Activated CD4-positive, alpha-beta T cell treated with anti-CD3 and anti-CD28 coated beads, Interleukin-10, Interleukin-2, amounts not matched to agents 100 ng/mL and 50 ng/mL, durations not matched to agents 16 hours and 8 hours (primary cell): ENCODE data around the gene GRM4.

Source experiments
- DNase-seq: peaks from one replicate; pipeline ENCODE4 v3.0.0-alpha.2; 2020

The GRM4 gene

GRCh38 chr6:34142061-34142998 is 3.6 kb downstream of the GRM4 start:
- DNase-seq: peak; percentile 9

GRCh38 chr6:34140075-34140474 is 5.8 kb downstream of the GRM4 start:
- DNase-seq: no peak

DNA sequence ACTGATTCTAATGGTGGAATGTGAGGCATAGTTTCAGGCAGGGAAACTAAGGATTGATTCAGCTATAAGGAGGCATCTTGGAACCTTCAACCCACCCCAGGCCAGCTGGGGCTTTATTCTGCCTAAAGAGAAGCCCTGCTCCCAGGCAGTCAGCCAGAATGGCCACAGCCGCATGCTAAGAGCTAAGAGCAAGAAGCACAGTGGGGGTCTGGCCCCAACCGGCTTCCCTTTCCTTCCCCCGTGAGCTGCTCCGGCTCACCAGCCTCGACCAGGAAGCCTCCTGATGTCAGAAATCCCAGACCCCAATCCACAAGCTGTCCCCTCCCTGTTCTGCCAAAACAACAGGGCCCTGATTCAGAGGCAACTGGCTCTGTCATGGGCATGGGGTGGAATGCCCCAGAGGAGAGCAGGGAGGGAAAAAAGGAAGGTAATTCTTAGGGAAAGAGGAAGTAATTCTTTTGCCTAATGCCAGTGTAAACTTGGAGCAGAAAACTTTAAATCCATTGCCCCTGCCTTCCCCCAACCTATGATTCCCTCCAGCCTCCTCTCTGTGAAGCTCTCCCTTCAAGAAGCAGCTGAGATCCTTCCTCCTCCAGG is 6.9 kb downstream of the GRM4 start:
- DNase-seq: no peak

DNA sequence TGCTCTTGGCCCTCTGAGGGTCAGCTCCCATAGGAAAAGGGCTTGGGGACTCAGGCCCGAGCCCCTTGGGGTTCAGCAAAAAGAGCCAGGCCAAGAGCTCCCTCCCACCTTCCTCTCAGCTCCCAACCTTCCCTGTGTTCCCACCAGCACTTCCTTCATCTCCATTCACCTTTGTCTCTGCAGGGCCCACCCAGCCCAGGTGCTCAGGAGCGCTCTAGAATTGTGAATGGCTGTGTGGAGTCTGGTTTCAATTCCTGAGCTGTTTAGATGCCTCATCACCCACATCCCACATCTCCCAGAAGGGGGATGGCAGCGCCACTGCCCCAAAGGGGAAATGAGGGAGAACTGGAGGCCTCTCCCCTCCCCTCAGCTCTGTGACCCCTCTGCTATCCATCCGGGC is 7.7 kb downstream of the GRM4 start:
- DNase-seq: no peak

DNA sequence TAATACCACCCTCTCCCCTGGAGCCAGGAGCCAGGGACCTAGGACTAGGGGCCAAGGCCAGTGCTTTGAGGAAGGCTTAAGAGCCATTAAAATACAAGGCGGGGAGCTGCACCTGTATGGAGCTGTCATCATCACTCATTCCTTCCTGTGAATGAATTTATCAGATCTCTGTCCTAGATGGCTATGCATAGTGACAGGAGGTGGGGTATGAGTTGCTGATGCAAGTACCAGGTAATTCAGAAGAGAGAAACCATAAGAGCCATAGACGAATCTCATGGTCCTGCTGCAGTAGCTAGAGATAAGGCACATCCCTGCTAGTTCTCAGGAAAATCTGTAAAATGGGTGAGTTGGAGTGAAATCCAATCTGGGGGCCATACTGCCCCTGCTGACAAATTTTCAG is 10.3 kb downstream of the GRM4 start:
- DNase-seq: no peak

DNA sequence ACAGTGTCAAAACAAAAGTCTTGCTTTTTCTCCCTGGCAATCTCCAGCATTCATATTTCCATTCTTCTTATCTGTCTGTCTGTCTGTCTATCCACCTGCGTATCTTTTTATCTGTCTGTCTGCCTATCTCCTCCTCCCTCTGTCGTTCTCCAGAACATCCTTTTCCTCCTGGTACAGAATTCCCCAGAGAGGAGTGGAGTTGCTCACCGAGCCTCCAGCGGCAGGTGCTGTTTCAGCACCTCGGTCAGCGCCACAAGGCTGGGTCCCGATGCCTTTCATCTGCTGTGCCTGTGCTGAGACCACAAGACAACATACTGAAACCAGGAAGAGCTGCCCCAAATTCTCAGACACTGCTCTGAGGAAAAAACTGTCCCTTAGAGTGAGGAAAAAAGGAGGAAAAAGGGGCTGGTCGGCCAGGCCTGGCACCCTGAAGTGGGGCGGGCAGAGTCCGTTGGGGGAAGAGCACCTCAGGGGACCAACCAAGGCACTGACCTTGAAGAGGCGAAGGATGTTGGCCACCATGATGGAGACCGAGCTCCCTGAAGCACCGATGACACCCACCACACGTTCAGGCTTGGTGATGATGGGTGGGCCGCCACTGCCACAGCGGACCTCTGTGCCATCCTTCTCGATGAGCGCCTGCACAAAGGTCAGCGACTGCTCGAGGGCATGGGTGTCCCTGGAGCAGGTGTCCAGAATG is 13.3 kb downstream of the GRM4 start:
- DNase-seq: peak; percentile 26

GRCh38 chr6:34131326-34132290 is 14.3 kb downstream of the GRM4 start:
- no peak for DNase-seq

DNA sequence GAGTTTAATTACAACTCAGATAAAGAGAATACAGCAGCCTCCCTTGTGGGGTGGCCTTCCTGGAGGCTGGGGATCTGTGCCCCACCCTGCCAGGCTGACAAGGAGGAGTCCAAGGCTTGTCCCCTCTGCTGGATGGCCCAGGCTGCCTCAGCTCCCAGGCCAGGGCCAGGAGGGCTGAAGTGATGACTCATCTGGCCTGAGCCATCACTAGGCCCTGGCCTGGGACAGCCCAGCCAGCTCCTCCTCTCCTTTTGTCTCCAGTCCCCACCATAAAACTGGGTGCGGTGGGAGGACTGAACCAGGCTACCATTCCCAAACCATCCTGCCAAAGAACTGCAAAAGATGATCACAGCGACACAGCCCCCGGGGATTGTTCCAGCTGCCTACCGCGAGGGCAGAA is 15.0 kb downstream of the GRM4 start:
- no peak for DNase-seq

GRCh38 chr6:34129753-34130152 is 16.1 kb downstream of the GRM4 start:
- no peak for DNase-seq

DNA sequence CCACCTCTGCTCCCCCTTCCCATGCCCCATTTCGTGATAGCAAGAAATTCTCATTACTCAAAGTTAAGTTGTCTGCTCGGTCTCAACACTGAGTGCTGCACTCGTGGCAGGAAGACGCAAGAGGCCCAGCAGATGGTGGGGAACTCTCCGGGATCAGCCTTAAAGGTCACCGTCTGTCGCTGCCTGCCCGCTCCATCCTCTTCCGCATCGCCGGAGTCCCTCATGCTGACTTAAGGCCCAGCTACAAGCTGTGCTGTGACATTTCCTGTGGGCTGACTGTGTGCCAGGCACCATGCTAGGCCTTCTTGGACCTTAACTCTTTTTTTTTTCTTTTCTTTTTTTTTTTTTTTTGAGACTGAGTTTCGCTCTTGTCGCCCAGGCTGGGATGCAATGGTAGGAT is 17.8 kb downstream of the GRM4 start:
- no peak for DNase-seq

- no peak for DNase-seq
These were observed 19.5 kb downstream of the GRM4 start for GRCh38 chr6:34126419-34126818.

GRCh38 chr6:34125939-34126338 is 19.9 kb downstream of the GRM4 start:
- DNase-seq: no peak

- no peak for DNase-seq
These were observed 24.8 kb downstream of the GRM4 start for GRCh38 chr6:34120953-34121675.

GRCh38 chr6:34115915-34116314 is 30.0 kb downstream of the GRM4 start:
- no peak for DNase-seq

DNA sequence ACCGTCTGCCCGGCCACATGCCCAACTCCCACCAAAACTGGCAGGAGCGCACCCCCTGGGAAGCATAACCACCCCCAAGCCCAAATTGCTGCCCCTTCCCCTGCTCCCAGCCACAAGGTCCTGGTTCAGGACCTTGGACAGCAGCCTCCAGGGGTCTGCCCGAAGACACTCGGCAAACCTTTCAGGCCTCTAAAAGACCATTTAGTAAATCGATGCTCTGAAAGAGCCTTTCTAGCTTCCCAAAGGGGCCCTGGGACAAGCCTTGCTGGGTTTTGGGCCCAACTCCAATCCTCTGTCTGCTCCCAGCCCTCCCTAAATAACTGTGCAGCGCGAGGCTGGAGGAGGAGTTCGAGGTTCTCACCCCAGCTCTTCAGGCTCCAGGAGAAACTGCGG is 30.5 kb downstream of the GRM4 start:
- DNase-seq: peak; percentile 7

GRCh38 chr6:34114695-34115402 is 31.0 kb downstream of the GRM4 start:
- DNase-seq: no peak

DNA sequence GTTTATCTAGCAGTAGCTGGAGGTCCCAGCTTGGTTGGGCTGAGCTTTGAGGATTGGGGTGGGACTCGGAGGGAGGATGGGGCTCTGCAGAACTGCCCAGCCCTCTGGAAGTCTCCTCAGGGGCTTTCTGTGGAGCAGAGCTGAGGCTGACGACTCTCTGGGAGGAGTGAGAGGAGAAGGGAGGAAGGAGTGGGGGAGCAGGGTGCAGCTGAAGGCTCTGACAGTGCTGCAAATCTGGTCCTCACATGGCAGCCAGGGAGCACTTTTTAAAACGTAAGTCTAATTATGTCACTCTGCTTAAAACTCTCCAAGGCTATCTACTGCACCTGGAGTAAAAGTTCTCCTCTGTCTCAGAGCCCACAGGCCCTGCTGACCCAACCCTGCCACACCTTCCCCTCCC is 32.4 kb downstream of the GRM4 start:
- DNase-seq: no peak

- DNase-seq: no peak
These were observed 33.8 kb downstream of the GRM4 start for GRCh38 chr6:34112126-34112525.

DNA sequence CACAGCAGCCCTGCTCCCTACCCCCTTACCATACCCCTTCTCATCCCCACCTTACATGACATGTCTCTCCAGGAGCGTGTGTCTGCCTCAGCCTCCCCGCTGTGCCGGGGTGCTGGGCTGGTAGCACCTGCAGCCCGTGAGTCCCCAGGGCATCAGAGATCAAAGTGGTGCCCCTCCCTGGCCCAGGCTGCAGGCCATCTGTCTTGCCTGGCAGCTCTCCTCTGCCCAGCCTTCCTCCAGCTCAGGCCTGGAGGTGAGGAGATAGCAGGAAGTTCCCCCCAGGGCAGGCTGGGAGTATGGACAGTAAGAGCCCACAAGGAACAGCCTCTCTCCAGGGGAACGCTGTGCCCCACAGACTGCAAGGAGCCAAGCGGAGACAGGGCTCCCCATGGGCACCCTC is 35.3 kb downstream of the GRM4 start:
- no peak for DNase-seq

DNA sequence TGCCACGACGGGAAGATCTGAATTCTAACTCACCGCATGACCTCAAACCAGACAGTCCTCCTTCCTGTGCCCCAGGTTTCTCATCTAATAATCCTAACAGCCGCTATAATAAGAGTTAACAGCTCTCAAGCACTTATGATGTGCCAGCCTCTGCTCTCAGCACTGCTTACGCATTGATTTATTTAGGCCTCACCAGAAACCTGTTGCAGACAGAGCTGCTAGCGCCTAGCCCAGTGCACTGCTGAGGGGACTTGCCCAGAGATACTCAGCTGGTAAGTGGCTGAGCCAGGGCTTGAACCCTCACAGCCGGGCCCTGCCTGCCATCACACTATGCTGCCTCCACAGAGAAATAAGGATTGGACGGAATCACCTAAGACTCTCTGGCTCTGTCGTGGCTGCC is 37.7 kb downstream of the GRM4 start:
- no peak for DNase-seq

DNA sequence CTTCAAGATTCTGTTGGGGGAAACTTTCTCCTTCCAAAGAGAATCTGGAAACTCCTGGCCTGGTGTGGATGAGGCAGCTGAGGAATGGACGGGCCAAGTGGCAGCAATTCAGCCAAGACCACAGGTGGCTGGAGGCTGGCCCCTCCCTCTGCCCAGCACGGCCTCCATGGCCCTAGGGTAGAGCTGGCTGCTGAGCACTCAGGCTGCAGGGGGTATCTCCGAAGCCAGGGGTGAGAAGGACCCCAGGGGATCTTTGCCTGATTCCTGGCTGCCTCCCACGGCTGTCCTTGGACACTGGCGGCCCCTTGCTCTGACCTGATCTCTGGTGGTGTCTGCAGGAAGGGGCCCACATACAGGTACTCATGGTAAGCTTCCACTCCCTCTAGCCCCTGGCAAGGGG is 39.0 kb downstream of the GRM4 start:
- DNase-seq: no peak
